ENCODE results near the gene FLRT1.

The FLRT1 gene

GRCh38 chr11:64042301-64042700, 6.6 kb downstream of the FLRT1 start:
- Histone ChIP-seq H4K20me1 (ENCODE audit: low read depth, low read length) (no peaks in the 10 kb centered on the region), H3K79me2 (ENCODE audit: insufficient read depth, low read length) (no peaks in the 10 kb centered on the region), H3K9me3 (ENCODE audit: insufficient read depth, low read length) (no peaks in the 10 kb centered on the region), H3K4me3 (ENCODE audit: insufficient read depth, low read length, poor library complexity, severe bottlenecking) (no peak overlapping the region), H3K9ac (ENCODE audit: low read length) (no peak overlapping the region), H2AFZ (ENCODE audit: low read depth, low read length, severe bottlenecking) (no peak overlapping the region), H3K27me3 (ENCODE audit: low read length) (no peaks in the 10 kb centered on the region), H3K27ac (ENCODE audit: low read depth, low read length) (no peak overlapping the region), H3F3A (ENCODE audit: insufficient read depth) (no peaks in the 10 kb centered on the region), H3K36me3 (ENCODE audit: low read length) (no peaks in the 10 kb centered on the region), H3K9me2 (replicated peaks; ENCODE audit: insufficient read depth, low read length) (no peaks in the 10 kb centered on the region), H3K4me2 (ENCODE audit: low read depth, low read length, poor library complexity, severe bottlenecking) (no peak overlapping the region)
- no peak for TF ChIP-seq EZH2phosphoT487 (conservative IDR thresholded peaks at IDR 0.05; ENCODE audit: low read length)
- TF ChIP-seq CTCF (IDR thresholded peaks at IDR 0.05; ENCODE audit: insufficient read depth, low read length, poor library complexity, severe bottlenecking): no peak

GRCh38 chr11:64043545-64043944, 7.8 kb downstream of the FLRT1 start:
- no peaks in the 10 kb centered on the region for H3F3A ChIP-seq (ENCODE audit: insufficient read depth)
- H3K79me2 ChIP-seq (ENCODE audit: insufficient read depth, low read length): no peaks in the 10 kb centered on the region
- no peaks in the 10 kb centered on the region for H4K20me1 ChIP-seq (ENCODE audit: low read depth, low read length)
- H2AFZ ChIP-seq (ENCODE audit: low read depth, low read length, severe bottlenecking): no peak overlapping the region
- H3K4me2 ChIP-seq (ENCODE audit: low read depth, low read length, poor library complexity, severe bottlenecking): no peak overlapping the region
- no peak overlapping the region for H3K4me3 ChIP-seq (ENCODE audit: insufficient read depth, low read length, poor library complexity, severe bottlenecking)
- H3K9me2 ChIP-seq (replicated peaks; ENCODE audit: insufficient read depth, low read length): no peaks in the 10 kb centered on the region
- no peak for TF ChIP-seq CTCF (IDR thresholded peaks at IDR 0.05; ENCODE audit: insufficient read depth, low read length, poor library complexity, severe bottlenecking)
- no peak for TF ChIP-seq EZH2phosphoT487 (conservative IDR thresholded peaks at IDR 0.05; ENCODE audit: low read length)
- no peak overlapping the region for H3K27ac ChIP-seq (ENCODE audit: low read depth, low read length)
- no peaks in the 10 kb centered on the region for H3K9me3 ChIP-seq (ENCODE audit: insufficient read depth, low read length)
- H3K9ac ChIP-seq (ENCODE audit: low read length): no peak overlapping the region
- no peaks in the 10 kb centered on the region for H3K27me3 ChIP-seq (ENCODE audit: low read length)
- H3K36me3 ChIP-seq (ENCODE audit: low read length): no peaks in the 10 kb centered on the region

- Histone ChIP-seq H3K9ac (ENCODE audit: low read length) (no peak overlapping the region), H3K27me3 (ENCODE audit: low read length) (no peaks in the 10 kb centered on the region), H3K79me2 (ENCODE audit: insufficient read depth, low read length) (no peaks in the 10 kb centered on the region), H3F3A (ENCODE audit: insufficient read depth) (no peaks in the 10 kb centered on the region), H3K4me2 (ENCODE audit: low read depth, low read length, poor library complexity, severe bottlenecking) (no peak overlapping the region), H4K20me1 (ENCODE audit: low read depth, low read length) (no peaks in the 10 kb centered on the region), H3K36me3 (ENCODE audit: low read length) (no peaks in the 10 kb centered on the region), H3K27ac (ENCODE audit: low read depth, low read length) (no peak overlapping the region), H2AFZ (ENCODE audit: low read depth, low read length, severe bottlenecking) (no peak overlapping the region), H3K4me3 (ENCODE audit: insufficient read depth, low read length, poor library complexity, severe bottlenecking) (no peak overlapping the region), H3K9me2 (replicated peaks; ENCODE audit: insufficient read depth, low read length) (no peaks in the 10 kb centered on the region), H3K9me3 (ENCODE audit: insufficient read depth, low read length) (no peaks in the 10 kb centered on the region)
- TF ChIP-seq CTCF (IDR thresholded peaks at IDR 0.05; ENCODE audit: insufficient read depth, low read length, poor library complexity, severe bottlenecking) (no peak), EZH2phosphoT487 (conservative IDR thresholded peaks at IDR 0.05; ENCODE audit: low read length) (no peak)
Observed at GRCh38 chr11:64044730-64045393, 9.1 kb downstream of the FLRT1 start.

Measured in SU-DHL-6 (cell line).